DND-41 (cell line): ENCODE measurements around the gene RASL10B.

Experiments used
- EZH2 ChIP-seq: IDR thresholded peaks from 3 replicates; pipeline ENCODE4 v1.6.1; 2012; ENCODE audit warnings: borderline replicate concordance, low read depth, mild to moderate bottlenecking, moderate library complexity, low read length, inconsistent platforms; ENCODE audit not compliant: severe bottlenecking
- TF ChIP-seq, protein P1 (sequence below): IDR thresholded peaks from 2 replicates; pipeline ENCODE4 v1.5.1; 2012; ENCODE audit warnings: borderline replicate concordance, low read length, moderate library complexity, mild to moderate bottlenecking; ENCODE audit not compliant: poor library complexity, severe bottlenecking; ENCODE audit errors: extremely low read depth

DNA sequence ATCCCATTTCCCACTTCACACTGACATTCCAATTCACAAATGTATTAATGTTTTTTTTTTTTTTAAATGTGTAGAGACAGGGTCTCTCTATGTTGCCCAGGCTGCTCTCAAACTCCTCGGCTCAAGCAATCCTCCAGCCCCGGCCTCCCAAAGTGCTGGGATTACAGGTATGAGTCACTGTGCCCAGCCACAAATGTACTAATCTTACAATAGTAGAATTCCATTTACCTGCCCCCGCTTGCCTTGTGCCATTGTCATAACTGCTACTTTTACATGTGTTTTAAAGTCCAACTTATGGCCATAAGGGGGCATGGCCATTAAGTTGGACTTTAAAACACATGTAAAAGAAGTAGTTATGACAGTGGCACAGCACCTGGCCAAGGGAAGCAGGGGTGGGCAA is 59.4 kb downstream of the RASL10B start:
- TF ChIP-seq, protein P1, sequence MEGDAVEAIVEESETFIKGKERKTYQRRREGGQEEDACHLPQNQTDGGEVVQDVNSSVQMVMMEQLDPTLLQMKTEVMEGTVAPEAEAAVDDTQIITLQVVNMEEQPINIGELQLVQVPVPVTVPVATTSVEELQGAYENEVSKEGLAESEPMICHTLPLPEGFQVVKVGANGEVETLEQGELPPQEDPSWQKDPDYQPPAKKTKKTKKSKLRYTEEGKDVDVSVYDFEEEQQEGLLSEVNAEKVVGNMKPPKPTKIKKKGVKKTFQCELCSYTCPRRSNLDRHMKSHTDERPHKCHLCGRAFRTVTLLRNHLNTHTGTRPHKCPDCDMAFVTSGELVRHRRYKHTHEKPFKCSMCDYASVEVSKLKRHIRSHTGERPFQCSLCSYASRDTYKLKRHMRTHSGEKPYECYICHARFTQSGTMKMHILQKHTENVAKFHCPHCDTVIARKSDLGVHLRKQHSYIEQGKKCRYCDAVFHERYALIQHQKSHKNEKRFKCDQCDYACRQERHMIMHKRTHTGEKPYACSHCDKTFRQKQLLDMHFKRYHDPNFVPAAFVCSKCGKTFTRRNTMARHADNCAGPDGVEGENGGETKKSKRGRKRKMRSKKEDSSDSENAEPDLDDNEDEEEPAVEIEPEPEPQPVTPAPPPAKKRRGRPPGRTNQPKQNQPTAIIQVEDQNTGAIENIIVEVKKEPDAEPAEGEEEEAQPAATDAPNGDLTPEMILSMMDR = no peak
- TF ChIP-seq EZH2 = no peak
